ENCODE measurements around the gene KIAA1217. TPM values are rescaled to one million over a fixed set of nuclear protein-coding genes. Genes with fewer than 3 reads are reported as not detected.

The KIAA1217 gene
- total and polyA plus RNA-seq, 2 of the 8 experiments (the other 6 are each of a cell fraction or from before 2014, with no cell fraction given), result 4.5 to 15.6 TPM

DNA sequence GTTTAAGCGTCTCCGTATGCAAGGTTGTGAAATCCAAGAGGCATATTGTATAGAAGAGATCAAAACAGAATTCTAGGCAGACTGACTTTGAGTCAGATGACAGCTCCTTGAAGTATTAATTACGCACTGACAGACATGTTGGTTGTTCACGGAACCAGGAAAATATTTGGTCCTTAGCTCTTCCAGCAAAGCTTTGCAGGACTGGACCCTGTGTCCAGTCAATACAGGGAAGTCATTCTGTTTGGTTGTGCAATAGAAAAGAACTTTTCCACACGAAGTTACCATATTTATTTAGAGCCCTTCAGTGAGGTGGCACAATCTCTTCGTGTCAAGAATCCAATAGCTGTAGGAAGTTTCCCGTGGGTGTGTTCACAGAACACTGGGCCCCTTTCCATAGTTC lies 309.5 kb downstream of the KIAA1217 start:
- DNase-seq (ENCODE audit: low read depth in 1 of 2, low spot score in 2 of 2) (no peak), FAIRE-seq (no peak)
- Histone ChIP-seq H3K4me1 (replicated peaks in 1 of 4; ENCODE audit: control insufficient read depth in 3 of 4, insufficient read depth in 4 of 4, low read length in 3 of 4) (peaks cover 0 to 3% (median 3%) of the 10 kb centered on the region in 4 experiments; a peak in 4 of 7 replicates), H3K18ac (ENCODE audit: extremely low read depth, low read length) (no peak overlapping the region), H3K9me3 (ENCODE audit: insufficient read depth in 2 of 2, low read depth in 1 of 2, low read length in 1 of 2) (no peaks in the 10 kb centered on the region), H4K5ac (ENCODE audit: insufficient read length, low read depth, low read length) (no peak overlapping the region), H2BK20ac (ENCODE audit: low read length) (no peak overlapping the region), H3K4me2 (ENCODE audit: insufficient read depth in 1 of 2, low read depth in 2 of 2, low read length in 2 of 2) (no peak overlapping the region), H3K14ac (ENCODE audit: insufficient read length) (no peak overlapping the region), H3K79me1 (ENCODE audit: low read depth, low read length) (no peaks in the 10 kb centered on the region), H3K79me2 (ENCODE audit: control insufficient read depth in 1 of 2, insufficient read depth in 2 of 2, low read length in 2 of 2) (no peaks in the 10 kb centered on the region), H4K91ac (replicated peaks; ENCODE audit: insufficient read length, low read length) (no peak overlapping the region), H2BK5ac (ENCODE audit: low read depth, low read length) (no peak overlapping the region), H3K23ac (ENCODE audit: insufficient read length) (no peak overlapping the region), H3K9ac (replicated peaks in 1 of 4; ENCODE audit: extremely low read depth in 1 of 4, low read depth in 3 of 4, low read length in 3 of 4) (no peak overlapping the region), H3K23me2 (ENCODE audit: low read depth, low read length) (no peaks in the 10 kb centered on the region), H3K4me3 (ENCODE audit: extremely low read depth in 1 of 4, insufficient read depth in 2 of 4, low read depth in 3 of 4, low read length in 4 of 4) (no peak overlapping the region), H3K56ac (replicated peaks; ENCODE audit: insufficient read length, low read depth, low read length) (no peak overlapping the region), H2BK15ac (ENCODE audit: low read length) (no peak overlapping the region), H4K8ac (ENCODE audit: extremely low read depth, insufficient read depth, low read length) (no peak overlapping the region), H2AFZ (ENCODE audit: low read length) (no peak overlapping the region), H2BK120ac (replicated peaks; ENCODE audit: low read depth, low read length) (no peak overlapping the region), H3K4ac (replicated peaks; ENCODE audit: insufficient read length, low read depth, low read length) (no peak overlapping the region), H2BK12ac (ENCODE audit: low read depth, low read length) (no peak overlapping the region), H3K36me3 (ENCODE audit: control insufficient read depth in 2 of 4, insufficient read depth in 4 of 4, low read length in 3 of 4) (no peaks in the 10 kb centered on the region; a peak in 2 of 8 replicates), H3K27me3 (replicated peaks in 1 of 4; ENCODE audit: control insufficient read depth in 3 of 4, extremely low read depth in 1 of 4, insufficient read depth in 3 of 4, low read length in 3 of 4) (no peaks in the 10 kb centered on the region), H4K20me1 (replicated peaks in 1 of 2; ENCODE audit: control insufficient read depth in 1 of 2, insufficient read depth in 2 of 2, low read length in 2 of 2) (no peaks in the 10 kb centered on the region), H3K27ac (ENCODE audit: low read depth, low read length) (no peak overlapping the region), H2AK5ac (ENCODE audit: low read depth, low read length) (no peak overlapping the region)
- ChIA-PET POLR2A (ENCODE audit: partially characterized antibody) (no interaction called here), CTCF (ENCODE audit: partially characterized antibody) (interaction anchor here (0.6 to 9.2 kb wide), 27 partner anchors 8 to 1204 kb away, joined by 3 to 116 read pairs (median 6); no protein-coding TSS in a partner anchor)
- 83% methylated on average over 7 of the region's 7 CpGs; no CpG with 5 or more reads in 1 of the 2 experiments for WGBS, 2 experiments (ENCODE audit: extremely low coverage in 1 of 2, insufficient coverage in 1 of 2, insufficient read length in 1 of 2, insufficient replicate concordance in 2 of 2, low coverage in 1 of 2, low lambda C conversion rate in 2 of 2, missing lambda C conversion rate in 1 of 2)
- no peak for TF ChIP-seq PHF8 (conservative IDR thresholded peaks at IDR 0.05; ENCODE audit: low read depth, low read length)
- TF ChIP-seq SP2 (IDR thresholded peaks at IDR 0.05; ENCODE audit: low read length), result no peak
- TF ChIP-seq SIN3A (conservative IDR thresholded peaks at IDR 0.05 in 1 of 2, IDR thresholded peaks at IDR 0.05 in 1 of 2; ENCODE audit: low read depth in 1 of 2, low read length in 2 of 2), result no peak
- no peak for TF ChIP-seq MAFK (IDR thresholded peaks at IDR 0.05; ENCODE audit: low read depth, low read length)
- TF ChIP-seq SP4 (IDR thresholded peaks at IDR 0.05; ENCODE audit: low read length), result no peak
- no peak for TF ChIP-seq CHD2 (IDR thresholded peaks at IDR 0.05; ENCODE audit: low read length)

Data from H1 (cell line).